Activated naive CD4-positive, alpha-beta T cell treated with anti-CD3 and anti-CD28 coated beads, Interleukin-2, amount 50 U/mL, for 16 hours (primary cell): ENCODE data around the gene EIF3F.

Experiments used
- DNase-seq: peaks from one replicate; pipeline ENCODE4 v3.0.0-alpha.2; 2020

The EIF3F gene

DNA sequence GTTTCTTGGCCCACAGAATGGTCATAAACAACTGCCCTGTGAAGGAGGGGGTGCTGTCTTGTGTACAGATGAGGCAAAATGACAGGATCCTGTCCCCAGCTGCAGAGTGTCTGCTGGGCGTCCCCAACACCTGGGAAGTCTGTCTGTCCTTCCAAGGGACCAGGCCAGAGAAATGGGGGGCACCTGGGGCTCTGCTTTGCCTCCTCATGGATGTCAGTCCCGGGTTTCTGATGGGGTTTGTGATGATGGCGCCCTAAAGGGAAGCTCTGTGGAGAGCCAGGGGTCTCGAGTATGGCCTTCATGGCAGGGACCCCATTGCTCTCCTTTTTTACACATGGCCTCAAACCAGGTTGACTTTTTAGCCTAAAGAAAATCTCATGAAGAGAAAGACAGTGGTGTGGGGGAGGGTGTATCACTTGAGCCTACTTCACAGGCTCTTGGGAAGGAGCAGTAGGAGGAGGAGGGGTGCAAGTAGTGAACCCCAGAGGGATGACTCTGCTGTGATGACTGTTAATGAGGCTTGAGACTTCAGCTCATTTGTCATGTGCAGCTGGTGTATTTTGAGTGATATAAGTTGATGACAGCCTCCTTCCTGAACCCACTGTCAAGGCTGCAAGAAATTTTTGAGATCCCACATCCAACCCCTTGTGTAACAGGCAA is 53.3 kb downstream of the EIF3F start:
- DNase-seq, result no peak

DNA sequence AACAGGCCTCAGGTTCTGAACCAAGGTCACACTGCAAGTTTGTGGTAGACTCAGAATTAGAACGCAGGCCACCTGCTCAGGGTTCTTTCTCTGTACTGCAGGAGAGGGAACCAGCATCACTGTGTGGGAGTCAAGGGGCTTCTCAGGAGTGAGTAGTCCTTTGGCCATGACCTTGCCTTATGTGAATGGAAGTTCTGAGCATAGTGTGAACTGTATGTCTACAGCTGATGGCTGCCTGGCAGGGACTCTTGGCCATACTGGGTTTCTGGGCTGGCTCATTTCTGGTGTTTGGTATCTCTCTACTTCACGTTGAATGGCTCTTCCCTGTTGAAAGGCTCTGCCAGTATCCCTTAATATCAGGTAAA is 53.8 kb downstream of the EIF3F start:
- DNase-seq, result no peak

DNA sequence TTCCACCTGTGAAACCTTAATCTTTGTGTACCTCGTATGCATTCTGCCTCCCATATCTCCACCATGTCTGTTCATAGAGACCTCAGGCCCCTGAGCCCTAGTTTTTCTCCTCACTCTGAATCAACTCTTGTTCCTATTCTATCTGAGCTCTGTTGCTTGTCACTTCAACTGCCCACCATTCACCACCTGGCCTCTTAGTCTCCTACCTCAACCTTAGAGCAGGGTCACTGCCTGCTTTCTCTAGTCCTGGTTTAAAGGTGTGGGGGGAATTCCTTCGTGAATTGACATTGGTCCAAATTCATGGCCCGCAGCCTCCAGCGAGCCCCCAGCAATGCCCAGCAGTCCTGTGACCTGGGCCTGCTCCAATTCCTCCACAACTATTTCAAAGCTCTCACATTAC is 54.4 kb downstream of the EIF3F start:
- DNase-seq, result no peak

DNA sequence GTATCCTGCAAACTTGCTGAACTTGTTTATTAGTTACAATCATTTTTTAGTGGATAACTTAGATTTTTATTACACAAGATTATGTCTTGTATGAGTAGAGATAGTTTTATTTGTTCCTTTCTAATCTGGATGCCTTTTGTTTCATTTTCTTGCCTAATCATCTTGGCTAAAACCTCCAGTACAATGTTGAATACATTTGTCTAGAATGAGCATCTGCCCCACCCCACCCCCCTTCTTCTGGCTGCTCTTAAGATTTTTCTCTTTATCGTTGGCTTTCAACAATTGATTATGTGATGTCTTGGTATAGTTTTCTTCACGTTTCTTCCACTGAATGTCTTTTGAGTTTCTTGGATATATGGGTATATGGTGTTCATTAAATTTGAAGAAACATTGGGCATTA is 56.6 kb downstream of the EIF3F start:
- DNase-seq, result no peak

DNA sequence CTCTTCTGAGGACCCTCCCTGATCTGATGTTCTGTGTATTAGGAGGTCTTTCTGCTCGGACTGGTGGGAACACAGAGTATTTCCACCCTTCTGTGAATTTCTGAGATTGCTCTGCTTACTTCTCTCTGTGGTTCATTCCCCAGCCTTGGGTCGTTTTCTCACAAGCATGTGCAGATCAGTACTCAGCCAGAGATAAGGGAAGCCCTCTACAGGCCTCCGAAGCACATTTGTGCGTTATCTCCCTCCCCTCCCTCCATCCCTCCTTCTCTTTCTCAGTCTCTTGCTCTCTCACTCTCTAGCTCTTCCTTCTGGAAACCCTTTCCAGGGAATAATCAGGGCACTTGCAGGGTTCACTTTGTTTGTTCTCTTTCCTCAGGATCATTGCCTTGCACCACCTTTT is 58.7 kb downstream of the EIF3F start:
- DNase-seq, result no peak

DNA sequence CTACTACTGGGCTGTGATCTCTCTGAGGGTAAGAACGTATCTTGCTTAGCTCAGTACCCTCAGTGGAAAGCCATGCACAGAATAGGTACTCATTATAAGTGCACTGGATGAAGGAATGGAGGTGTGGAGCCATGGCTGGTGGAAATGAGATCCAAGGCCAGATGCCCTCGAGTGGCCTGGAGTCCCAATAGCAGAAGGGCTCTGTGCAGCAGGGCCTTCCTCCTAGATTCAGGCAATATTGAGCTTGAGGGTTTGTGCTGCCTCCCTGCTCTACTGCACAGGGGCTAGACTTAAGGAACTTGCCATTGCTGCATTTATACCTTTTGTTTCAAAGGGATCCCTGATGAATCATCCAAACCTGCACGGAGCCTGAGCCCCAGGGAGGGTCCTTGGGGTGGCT is 60.2 kb downstream of the EIF3F start:
- DNase-seq, result no peak

DNA sequence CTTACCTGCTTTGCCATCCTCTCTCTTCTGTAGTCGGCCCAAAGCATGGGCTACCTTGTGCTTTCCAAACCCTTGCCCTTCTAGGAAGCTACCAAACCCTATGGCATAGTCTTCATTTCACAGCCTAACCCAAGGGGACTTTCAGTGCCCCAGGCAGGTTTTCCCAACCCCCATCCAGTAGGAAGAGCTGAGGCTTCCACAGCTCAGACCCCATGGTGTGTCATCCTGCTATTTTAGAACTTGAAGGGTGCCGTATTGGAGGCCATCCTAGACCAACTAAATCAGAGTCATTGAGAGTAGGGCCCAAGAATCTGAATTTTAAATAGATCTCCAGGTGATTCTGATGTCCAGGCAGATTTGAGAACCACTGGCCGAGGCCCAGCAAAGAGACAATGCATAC is 61.9 kb downstream of the EIF3F start:
- no peak for DNase-seq
